GM19099 (cell line): ENCODE data around the gene EPC1.

ENCODE experiments used
- POLR2A ChIP-seq: IDR thresholded peaks from 3 replicates; pipeline ENCODE4 v1.6.1; 2011; ENCODE audit warnings: low read depth; ENCODE audit not compliant: insufficient read length; ENCODE audit errors: extremely low read depth

EPC1 gene

DNA sequence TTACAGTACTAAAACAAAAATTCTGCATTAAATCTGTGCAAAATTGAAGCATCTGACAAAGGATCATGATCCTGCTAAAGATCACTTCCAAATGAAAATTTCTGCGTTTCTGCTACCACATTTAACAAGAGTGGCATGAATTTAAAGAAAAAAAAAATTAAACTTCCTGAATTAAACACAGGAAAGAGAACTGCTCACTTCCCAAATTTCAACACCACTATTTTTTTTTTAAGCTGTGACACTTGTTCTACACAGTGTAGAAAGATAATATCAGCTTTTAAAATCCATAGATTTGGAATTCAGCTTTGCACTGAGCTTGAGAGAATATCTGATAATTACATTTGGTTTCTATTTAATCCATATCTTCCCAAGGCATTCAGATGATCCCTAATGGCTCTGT is 73.6 kb downstream of the EPC1 start:
- TF ChIP-seq POLR2A = no peak

DNA sequence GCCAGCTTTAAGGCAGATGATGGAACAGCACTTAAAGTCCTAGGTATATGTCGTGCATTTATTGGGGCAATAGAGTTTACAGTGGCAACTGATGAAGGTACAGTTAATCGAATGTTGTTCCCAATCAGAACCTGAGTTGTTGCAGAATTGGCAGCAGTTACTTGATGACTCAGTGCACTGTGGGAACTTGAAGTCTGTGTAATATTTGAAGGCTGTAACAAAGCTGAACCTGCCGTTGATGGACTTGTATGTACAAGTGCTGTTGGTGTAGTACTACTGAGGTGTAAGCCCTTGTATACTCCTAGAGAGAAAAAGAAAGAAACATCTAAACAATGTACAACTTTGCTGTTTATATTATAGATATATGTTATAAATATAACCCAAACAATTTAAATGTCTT is 75.3 kb downstream of the EPC1 start:
- TF ChIP-seq POLR2A = no peak

DNA sequence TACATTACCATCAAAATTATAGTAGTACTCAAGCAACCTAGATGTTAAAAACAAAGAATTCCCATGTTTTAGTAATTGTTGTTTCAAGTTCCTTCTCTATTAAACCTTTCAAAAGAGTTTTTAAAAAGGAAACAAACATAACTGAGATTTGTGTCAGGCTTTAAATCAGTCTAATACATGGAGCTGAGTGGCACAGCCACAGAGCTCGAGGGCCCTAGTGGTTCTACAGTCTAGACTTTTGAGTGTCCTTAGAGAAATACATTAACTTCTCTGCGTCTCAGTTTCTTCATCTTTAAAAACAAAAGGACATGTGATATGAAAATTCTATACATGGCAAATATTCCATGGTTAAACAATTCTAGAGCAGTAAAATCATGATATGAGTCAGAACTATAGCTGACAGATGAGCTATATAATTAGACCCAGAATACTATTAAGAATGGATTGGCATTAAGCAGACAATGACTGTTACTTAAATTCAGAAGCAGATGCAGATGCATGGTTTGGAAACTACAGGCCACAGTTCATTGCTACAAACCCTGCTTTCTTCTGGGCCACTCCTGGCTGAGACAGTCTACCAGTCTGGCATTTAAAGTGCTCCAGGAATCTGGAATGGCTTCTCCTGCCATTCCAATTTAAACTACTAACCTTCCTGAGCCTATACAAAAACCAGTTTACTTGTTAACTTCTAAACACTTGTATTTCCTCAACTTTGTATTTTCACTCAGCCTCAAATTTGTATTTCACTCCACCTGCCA is 77.4 kb downstream of the EPC1 start:
- TF ChIP-seq POLR2A = no peak

DNA sequence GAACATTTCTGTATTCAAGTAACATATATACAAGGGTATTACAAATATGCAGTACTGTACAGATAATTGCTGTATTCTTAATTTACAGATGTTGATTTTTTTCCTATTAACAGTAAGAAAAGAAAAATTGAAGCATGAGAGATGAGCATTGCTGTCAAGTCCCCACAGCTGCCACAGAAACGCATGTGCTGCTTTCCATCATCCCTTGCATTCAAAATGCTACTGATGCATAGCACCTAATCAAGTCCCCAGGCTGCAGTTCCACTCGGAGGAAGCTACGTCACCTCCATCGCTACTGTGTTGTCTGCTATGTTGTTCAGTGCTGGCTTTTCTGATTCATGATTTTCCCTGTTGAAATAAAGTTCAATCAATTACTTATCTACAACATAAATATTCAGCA is 78.2 kb downstream of the EPC1 start:
- no peak for TF ChIP-seq POLR2A

DNA sequence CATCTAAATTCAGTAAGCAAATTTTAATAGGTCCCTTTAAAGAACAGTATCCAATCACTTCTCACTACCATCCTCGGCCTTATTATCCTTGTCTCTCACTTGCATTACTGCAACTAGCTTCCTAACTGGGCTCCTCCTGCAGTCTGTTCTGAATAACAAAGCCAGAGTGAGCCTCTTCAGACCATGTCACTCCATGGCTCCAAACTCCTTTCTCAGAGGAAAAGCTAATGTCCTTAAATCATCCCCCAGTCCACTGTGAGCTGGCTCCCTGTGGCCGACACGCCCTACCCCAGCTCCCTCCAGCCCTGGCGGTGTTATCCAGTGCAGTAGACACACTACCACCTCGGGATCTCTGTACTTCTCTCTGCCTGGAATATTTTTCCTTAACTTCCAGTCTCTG is 80.0 kb downstream of the EPC1 start:
- no peak for TF ChIP-seq POLR2A

DNA sequence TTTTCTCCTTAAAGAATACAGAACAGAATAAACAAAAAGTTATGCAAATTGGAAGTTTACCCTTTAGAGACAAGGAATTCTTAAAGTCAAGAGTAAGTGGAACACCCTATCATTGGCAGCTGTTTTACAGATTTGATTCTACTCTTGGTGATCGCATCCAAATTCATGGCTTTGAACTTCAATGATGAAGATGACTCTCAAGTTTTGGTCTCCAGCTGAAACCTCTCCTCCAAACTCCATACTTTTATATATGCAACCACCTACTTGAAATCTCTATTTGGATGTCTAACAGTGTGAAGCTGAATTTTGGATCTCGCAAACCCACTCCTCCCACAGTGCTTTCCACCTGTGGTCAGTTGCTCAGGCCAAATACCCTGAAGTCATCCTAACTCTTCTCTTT is 80.4 kb downstream of the EPC1 start:
- no peak for TF ChIP-seq POLR2A

DNA sequence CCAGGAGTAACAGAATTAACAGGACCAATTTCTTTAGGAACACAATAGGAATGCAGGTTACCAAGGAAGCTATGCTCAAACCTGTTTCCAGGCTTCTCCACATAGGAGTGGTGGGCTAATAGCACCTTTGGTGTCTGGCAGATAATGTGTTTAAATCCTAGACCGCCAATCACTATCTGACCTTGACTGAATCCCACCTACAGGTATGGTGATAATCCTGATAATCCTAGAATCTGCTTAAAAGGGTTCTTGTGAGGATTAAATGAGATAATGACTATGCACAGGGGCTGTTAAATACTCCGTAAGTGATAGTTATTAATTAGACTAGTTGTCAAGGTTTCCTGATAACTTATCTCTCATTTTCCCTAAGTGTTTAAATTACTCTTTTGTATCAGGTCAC is 81.2 kb downstream of the EPC1 start:
- TF ChIP-seq POLR2A = no peak

DNA sequence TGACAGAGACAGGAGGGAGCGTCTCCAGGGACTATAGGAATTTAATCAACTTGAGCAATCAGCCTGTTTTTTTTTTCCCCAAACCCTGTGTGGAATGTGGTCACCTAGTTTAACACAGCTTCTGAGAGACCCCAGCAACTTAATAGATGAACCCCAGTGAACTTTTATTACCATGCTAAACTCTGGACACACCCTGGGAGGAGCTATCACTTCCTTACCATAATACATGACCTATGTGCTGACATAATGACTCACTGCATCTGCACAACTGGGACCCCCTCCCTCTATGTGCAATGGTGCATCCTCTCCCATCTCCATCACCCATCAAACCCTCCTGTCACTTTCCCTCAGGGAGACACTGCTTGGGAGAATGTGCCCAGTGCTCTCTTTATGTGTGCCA is 83.7 kb downstream of the EPC1 start:
- no peak for TF ChIP-seq POLR2A

DNA sequence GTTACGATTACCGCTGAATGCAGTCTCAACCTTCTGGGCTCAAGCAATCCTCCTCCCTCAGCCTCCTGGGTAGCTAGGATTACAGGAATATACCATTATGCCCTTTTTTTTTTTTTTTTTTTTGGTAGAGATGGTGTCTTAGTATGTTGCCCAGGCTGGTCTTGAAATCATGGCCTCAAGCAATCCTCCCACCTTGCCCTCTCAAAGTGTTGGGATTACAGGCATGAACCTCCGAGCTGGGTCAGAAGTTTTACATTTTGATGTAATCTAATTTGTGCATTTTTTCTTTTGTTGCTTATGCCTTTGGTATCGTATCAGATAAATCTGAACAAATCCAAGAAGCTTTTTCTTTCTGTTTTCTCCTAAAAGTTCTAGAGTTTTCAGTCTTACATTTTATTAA is 87.4 kb downstream of the EPC1 start:
- no peak for TF ChIP-seq POLR2A

DNA sequence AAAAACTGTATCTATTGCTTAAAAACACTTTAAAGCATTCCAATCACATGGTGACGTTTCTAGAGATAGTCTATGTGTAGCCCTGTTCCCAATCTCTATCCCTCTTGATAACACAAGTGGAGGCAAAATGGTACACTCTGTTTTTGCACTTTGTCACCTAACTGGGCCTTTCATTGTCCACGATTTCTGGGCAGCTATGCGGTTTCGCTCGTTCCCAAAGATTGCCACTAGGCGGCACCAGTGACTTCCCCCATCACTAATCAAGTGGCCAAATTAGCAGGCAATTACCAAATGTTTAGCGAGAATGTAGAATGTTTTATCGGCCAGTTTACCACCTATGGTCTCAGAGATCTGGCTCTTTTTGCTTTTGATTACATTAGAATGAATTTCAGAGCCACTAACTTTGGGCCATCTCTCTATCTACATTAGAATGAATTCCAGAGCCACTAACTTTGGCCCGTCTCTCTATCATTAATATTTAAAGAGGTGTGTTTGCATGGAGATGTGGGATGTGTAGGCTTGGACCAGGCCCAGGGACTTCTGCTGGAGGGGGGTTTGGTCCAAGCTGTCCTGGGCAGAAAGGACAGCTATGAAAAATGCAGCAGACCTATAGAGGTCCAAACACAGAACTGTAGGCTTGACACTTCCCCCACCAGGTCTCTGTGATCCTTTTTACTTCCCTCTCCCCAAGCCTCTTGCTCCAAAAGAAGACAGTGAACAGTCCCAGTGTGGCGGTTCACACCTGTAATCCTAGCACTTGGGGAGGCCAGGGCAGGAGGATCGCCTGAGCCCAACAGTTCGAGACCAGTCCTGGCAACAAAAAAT is 90.1 kb downstream of the EPC1 start:
- TF ChIP-seq POLR2A = no peak

DNA sequence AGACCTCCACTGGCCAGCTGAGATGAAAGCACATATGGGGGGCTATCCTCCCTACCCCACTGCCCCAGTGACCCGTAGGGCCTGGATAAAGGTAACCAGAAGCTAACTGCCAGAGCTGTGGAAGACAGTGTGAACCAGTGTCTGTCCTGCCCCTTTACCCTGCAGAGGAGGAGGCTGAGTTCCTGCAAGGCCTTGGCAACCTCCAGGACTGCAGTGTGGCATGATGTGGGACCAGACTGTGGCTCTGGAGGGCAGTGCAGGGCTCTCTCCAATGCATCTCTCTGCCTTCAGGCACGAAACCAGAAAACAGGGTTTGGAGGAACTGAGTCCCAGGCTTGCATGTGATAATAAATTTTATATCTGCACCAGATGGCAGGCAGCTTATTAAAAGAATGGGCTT is 93.1 kb downstream of the EPC1 start:
- no peak for TF ChIP-seq POLR2A

DNA sequence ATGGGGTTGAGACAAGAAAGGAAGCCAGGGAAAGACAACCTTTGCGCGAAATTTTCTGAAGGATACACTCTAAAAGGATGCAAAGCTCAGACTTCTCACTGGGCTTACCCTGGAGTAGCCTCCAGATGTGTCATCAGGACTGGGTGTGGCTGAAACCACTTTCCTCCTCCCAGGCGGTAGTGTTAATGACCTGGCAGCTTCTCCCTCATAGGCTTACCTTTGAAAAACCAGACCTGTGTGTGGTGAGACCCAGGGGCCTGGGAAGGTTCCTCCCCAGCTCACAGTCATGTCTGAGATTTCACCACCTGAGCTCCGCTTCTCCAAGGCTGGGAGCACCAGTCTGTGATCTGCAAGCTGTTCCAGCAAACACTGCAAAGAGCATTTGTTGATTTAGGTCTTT is 93.7 kb downstream of the EPC1 start:
- TF ChIP-seq POLR2A = no peak

DNA sequence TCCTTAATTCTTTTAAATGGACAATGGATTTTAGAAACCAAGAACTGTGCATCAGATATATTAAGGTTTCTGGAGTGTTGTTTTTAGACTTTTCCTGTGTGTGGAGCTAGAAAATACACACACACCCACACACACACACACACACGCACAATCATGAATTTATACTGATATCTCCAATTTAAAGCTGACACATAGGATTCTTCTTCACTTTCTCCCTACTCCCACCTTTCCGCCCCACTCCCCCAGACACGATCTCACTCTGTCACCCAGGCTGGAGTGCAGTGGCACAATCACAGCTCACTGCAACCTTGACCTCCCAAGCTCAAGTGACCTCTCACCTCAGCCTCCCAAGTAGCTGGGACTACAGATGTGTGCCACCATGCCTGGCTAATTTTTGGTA is 100.3 kb downstream of the EPC1 start:
- no peak for TF ChIP-seq POLR2A

DNA sequence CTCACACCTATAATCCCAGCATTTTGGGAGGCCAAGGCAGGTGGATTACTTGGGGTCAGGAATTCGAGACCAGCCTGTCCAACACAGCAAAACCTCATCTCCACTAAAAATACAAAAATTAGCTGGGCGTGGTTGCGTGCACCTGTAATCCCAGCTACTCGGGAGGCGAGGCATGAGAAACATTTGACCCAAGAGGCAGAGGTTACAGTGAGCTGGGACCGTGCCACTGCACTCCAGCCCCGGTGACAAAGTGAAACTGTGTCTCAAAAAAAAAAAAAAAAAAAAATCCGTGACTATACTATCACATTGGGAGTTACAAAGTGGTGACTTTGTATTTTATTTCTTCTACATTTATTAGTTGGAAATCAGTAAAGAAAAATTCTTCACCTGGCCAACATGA is 101.2 kb downstream of the EPC1 start:
- no peak for TF ChIP-seq POLR2A

DNA sequence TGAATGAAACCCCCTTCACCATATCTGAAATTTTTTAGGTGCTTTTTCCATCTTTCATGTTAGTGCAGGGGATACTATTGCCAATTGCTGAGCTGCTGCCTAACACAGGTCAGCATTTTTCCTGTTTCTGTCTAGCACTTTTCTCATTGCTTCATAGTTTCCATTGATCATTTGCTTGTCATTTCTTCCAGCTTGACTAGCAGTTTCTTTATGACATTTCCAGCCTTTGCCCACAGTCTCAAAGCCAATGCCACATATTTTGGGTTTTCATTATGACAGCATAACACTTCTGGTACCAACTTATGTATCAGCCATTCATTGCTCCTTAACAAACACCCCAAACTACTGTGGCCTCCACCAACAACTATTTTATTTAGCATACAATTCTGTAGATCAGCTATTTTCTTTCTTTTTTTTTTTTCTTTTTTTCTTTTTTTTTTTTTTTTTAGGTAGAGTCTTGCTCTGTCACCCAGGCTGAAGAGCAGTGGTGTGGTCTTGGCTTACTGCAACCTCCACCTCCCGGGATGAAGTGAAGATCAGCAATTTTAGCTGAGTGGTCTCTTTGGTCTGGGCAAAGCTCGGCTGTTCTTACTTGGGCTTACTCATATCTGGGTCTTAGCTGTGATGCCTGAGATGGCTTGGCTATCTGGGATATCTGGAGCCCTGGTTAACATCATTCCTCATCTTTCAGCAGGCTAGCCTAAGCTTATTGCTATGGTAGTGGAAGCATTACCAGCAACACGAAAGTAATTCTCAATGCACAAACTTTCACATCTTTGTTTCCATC is 102.3 kb downstream of the EPC1 start:
- no peak for TF ChIP-seq POLR2A

DNA sequence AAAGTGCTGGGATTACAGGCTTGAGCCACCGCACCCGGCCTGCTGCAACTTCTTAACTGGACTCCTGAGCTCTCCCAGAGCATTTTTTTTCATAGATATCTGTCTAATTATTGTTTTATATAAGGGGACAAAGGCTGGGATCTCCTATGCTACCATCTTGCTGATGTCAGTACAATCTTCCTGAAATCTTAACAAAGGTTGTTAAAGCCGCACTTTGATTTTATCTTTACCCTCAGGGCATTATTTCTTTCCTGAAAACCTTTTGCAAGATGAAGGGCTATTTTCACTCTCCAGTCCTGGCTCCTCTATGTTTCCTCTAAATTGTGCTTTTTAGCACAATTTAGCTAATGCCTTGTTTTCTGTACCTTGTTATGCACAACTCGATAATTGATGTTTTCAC is 102.9 kb downstream of the EPC1 start:
- no peak for TF ChIP-seq POLR2A

DNA sequence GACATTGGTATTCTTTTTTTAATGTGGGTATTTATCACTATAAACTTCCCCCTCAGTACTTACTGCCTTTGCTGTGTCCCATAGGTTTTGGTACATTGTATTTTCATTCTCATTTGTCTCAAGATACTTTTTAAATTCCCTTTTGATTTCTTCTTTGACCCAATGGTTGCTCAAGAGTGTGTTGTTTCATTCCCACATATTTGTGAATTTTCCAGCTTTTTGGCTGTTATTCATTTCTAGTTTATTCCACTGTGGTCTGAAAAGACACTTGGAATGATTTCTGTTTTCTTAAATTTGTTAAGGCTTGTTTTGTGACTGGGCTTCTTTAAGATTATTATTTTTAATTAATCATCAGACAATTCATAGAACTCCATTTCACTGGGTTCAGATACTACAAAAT is 105.0 kb downstream of the EPC1 start:
- TF ChIP-seq POLR2A = no peak

DNA sequence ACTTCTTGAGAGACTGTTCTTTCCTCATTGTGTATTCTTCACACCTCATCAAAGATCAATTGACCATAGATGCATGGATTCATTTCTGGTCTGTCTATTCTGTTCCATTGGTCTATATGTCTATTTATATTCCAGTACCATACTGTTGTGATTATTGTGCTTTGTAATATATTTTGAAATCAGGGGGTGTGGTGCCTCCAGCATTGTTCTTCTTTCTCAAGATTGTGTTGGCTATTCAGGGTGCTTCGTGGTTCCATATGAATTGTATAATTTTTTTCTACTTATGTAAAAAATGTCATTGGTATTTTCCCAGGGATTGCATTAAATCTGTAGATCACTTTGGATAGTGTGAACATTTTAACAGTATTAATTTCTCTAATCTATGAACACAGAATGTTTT is 106.5 kb downstream of the EPC1 start:
- TF ChIP-seq POLR2A = no peak
